HepG2 (cell line): ENCODE data around the gene FTL. TPM values are rescaled to one million over a fixed set of nuclear protein-coding genes. Genes with fewer than 3 reads are reported as not detected.

Experiments
- ATAC-seq: fragments of 200-7000 bp; cut with Tn5 transposase; 3 replicates; pipeline ENCODE4 v1.9.1; 2020; ENCODE audit warnings: mild to moderate bottlenecking, moderate library complexity
- BruUV-seq: library from RNA; stranded (reverse); fragments of 400-500 nt; replicated peaks from 2 replicates; lab custom pipeline; 2021; lab: Mats Ljungman, UMichigan
- CTCF ChIA-PET: fragments of 300-600 bp; formaldehyde crosslinking; extraction: SDS; loops from one replicate; lab custom pipeline; 2021; ENCODE audit warnings: low total read pairs, inconsistent platforms, low intra/inter-chr PET ratio; lab: Yijun Ruan, JAX
- POLR2A ChIA-PET: fragments of 350-600 bp; sonication (Branson Sonifier 250); formaldehyde crosslinking; loops from one replicate; lab custom pipeline; 2020; ENCODE audit warnings: antibody characterized with exemption, inconsistent platforms; lab: Yijun Ruan, JAX
- DNase-seq: peaks from one replicate; pipeline ENCODE4 v3.0.0-alpha.2; 2015; ENCODE audit warnings: low spot score
- FAIRE-seq: peaks from 3 replicates; lab custom pipeline; 2011; peaks lifted over from hg19 to GRCh38; lab: Jason Lieb, UNC
- H2AFZ ChIP-seq: one replicate; pipeline ENCODE4 v1.6.1; 2011; ENCODE audit warnings: low read length, inconsistent platforms
- H3K27ac ChIP-seq: fragments of 300-600 bp; 3 replicates; pipeline ENCODE4 v1.8.0; 2011; ENCODE audit warnings: mixed run types, mild to moderate bottlenecking, mixed read lengths, low read length, inconsistent platforms; ENCODE audit not compliant: insufficient read depth; ENCODE audit errors: extremely low read length
- H3K27me3 ChIP-seq, 2 experiments: fragments of 200-600 bp in 1 of 2; 2 replicates in 1 of 2; 3 replicates in 1 of 2; pipeline versions ENCODE4 v1.6.0 to v1.8.0; 2011; ENCODE audit warnings: low read length in 2 of 2, mild to moderate bottlenecking in 2 of 2, moderate library complexity in 2 of 2, inconsistent platforms in 1 of 2; ENCODE audit not compliant: insufficient read depth in 2 of 2, control insufficient read depth in 1 of 2
- H3K36me3 ChIP-seq, 2 experiments: fragments of 200-600 bp in 1 of 2; replicated peaks in 1 of 2; 2 replicates in 1 of 2; 3 replicates in 1 of 2; pipeline versions ENCODE4 v1.5.1 to v1.8.0; 2011; ENCODE audit warnings: low read length in 2 of 2, inconsistent platforms in 1 of 2; ENCODE audit not compliant: insufficient read depth in 2 of 2, control insufficient read depth in 1 of 2
- H3K4me1 ChIP-seq: 2 replicates; pipeline ENCODE4 v1.5.1; 2012; ENCODE audit warnings: low read length, inconsistent platforms; ENCODE audit not compliant: insufficient read depth
- H3K4me2 ChIP-seq: 2 replicates; pipeline ENCODE4 v1.6.0; 2011; ENCODE audit warnings: low read depth, low read length, inconsistent platforms
- H3K4me3 ChIP-seq, 3 experiments: fragments of 200-600 bp in 1 of 3; sonication (generic), shearing (Covaris generic) in 1 of 3; replicated peaks in 1 of 3; 2 replicates each; pipeline ENCODE4 v1.5.1; 2011 to 2016; ENCODE audit warnings: low read length in 3 of 3, inconsistent platforms in 2 of 3, low read depth in 2 of 3, mild to moderate bottlenecking in 2 of 3, control low read depth in 1 of 3, mixed read lengths in 1 of 3; ENCODE audit not compliant: insufficient read depth in 1 of 3
- H3K79me2 ChIP-seq: one replicate; pipeline ENCODE4 v1.6.1; 2011; ENCODE audit warnings: low read length, inconsistent platforms; ENCODE audit not compliant: insufficient read depth
- H3K9ac ChIP-seq: 2 replicates; pipeline ENCODE4 v1.6.0; 2011; ENCODE audit warnings: mild to moderate bottlenecking, low read depth, low read length, inconsistent platforms; ENCODE audit not compliant: insufficient read depth
- H3K9me3 ChIP-seq: 2 replicates; pipeline ENCODE4 v1.5.1; 2012; ENCODE audit warnings: mild to moderate bottlenecking, low read length
- H4K20me1 ChIP-seq: 2 replicates; pipeline ENCODE4 v1.6.0; 2011; ENCODE audit warnings: inconsistent platforms, mild to moderate bottlenecking, low read length, moderate library complexity; ENCODE audit not compliant: insufficient read depth
- DZIP1 ChIP-seq: sonication (generic); formaldehyde crosslinking; IDR thresholded peaks from 2 replicates; pipeline ENCODE4 v1.5.0; 2020; ENCODE audit warnings: mild to moderate bottlenecking, missing genetic modification reagents
- MAFF ChIP-seq: IDR thresholded peaks from 2 replicates; pipeline ENCODE4 v1.6.1; 2011; ENCODE audit warnings: low read depth, low read length, improper control_type of control experiment
- PCBP2 ChIP-seq: fragments of 200-400 bp; formaldehyde crosslinking; optimal IDR thresholded peaks from 2 replicates; pipeline ENCODE3; 2018; ENCODE audit warnings: low read length, low read depth; ENCODE audit not compliant: poor library complexity, severe bottlenecking
- RCOR2 ChIP-seq: IDR thresholded peaks from 2 replicates; pipeline ENCODE4 v1.6.1; 2016; ENCODE audit warnings: missing biosample characterization, missing genetic modification reagents
- THAP11 ChIP-seq: IDR thresholded peaks from 2 replicates; pipeline ENCODE4 v1.6.1; 2016; ENCODE audit warnings: missing biosample characterization, missing genetic modification reagents
- ZBTB21 ChIP-seq: sonication (generic); formaldehyde crosslinking; IDR thresholded peaks from 2 replicates; pipeline ENCODE4 v1.4.0; 2020; ENCODE audit warnings: missing genetic modification reagents
- ZNF121 ChIP-seq: sonication (generic); formaldehyde crosslinking; IDR thresholded peaks from 2 replicates; pipeline ENCODE4 v1.5.0; 2020; ENCODE audit warnings: mild to moderate bottlenecking, missing genetic modification reagents
- ZNF83 ChIP-seq: sonication (generic); formaldehyde crosslinking; IDR thresholded peaks from 2 replicates; pipeline ENCODE4 v1.4.0; 2020; ENCODE audit warnings: missing genetic modification reagents, mild to moderate bottlenecking, borderline replicate concordance
- WGBS: methylation state at CpG from one replicate; pipeline ENCODE4 v1.1.6; 2017; ENCODE audit warnings: low lambda C conversion rate; 5-methylcytosine and 5-hydroxymethylcytosine counted together
- in situ Hi-C: cut with HindIII; loops from 2 replicates; pipeline ENCODE4 v1.10.0; 2017; ENCODE audit warnings: low pct_unique_long_range_greater_than_20kb; ENCODE audit not compliant: extremely low pct_ligation_motif_present
- intact Hi-C: fragments of 100-400 bp; cut with micrococcal nuclease; formaldehyde crosslinking; loops from one replicate; pipeline ENCODE4 v1.10.0; 2022; ENCODE audit not compliant: unreplicated experiment
- polyA plus RNA-seq, 8 experiments: library from polyadenylated mRNA; depleted of rRNA in 3 of 8; stranded (reverse) in 7 of 8; unstranded in 1 of 8; fragments of >200 nt; fragmentation: Illumina TruSeq in 4 of 8; extraction: Trizol in 4 of 8; gene quantifications; 2 replicates each; pipeline versions ENCODE4 v1.2.1 to v1.2.3, GENCODE V29; 2011 to 2016; ENCODE audit warnings: low read depth in 4 of 8, missing spikeins in 1 of 8, mixed read lengths in 1 of 8; ENCODE audit not compliant: insufficient read depth in 1 of 8
- total RNA-seq, 5 experiments: library from RNA; depleted of rRNA; stranded (reverse); fragments of >200 nt; fragmentation: Illumina TruSeq; extraction: Trizol; gene quantifications; 2 replicates each; pipeline ENCODE4 v1.2.3, GENCODE V29; 2016; ENCODE audit warnings: low read depth in 1 of 5

Gene FTL
- total and polyA plus RNA-seq, 2 of the 13 experiments (the other 11 are each of a cell fraction or from before 2014, with no cell fraction given): 2,721 to 8,800 TPM

- POLR2A ChIA-PET: interaction anchor here (1.4 kb wide), 1 partner anchor 74 kb away, joined by 4 read pairs; the partner anchor contains the start of gene PPP1R15A
These were observed 19.3 kb upstream of the FTL start for GRCh38 chr19:48945817-48946216.

GRCh38 chr19:48946463-48947257 is 18.4 kb upstream of the FTL start:
- H3K4me2 ChIP-seq: peak overlapping the region; percentile 36
- CTCF ChIA-PET: no interaction called here
- BruUV-seq: no TSS peak
- no peaks in the 10 kb centered on the region for H3K27me3 ChIP-seq
- no peaks in the 10 kb centered on the region for H4K20me1 ChIP-seq
- H3K4me1 ChIP-seq: peaks cover 63% of the 10 kb centered on the region
- POLR2A ChIA-PET: interaction anchor here (0.9 to 1.7 kb wide), 4 partner anchors 8 to 75 kb away, joined by 4 to 6 read pairs (median 4); partner anchors contain the start of gene PPP1R15A
- no peaks in the 10 kb centered on the region for H3K9me3 ChIP-seq
- peak; percentile 58 for ATAC-seq
- no peaks in the 10 kb centered on the region for H3K79me2 ChIP-seq
- FAIRE-seq: no peak
- intact Hi-C loops (loop anchor here (1.0 kb wide), 1 partner anchor 22 kb away; no protein-coding TSS in a partner anchor), in situ Hi-C loops (no loop called here)
- no CpG with 5 or more reads among the region's 9 CpGs for WGBS
- H3K36me3 ChIP-seq: no peaks in the 10 kb centered on the region
- H3K27ac ChIP-seq: no peak overlapping the region
- no peak overlapping the region for H3K9ac ChIP-seq
- DNase-seq: no peak
- H2AFZ ChIP-seq: no peak overlapping the region
- peak overlapping the region in 1 of 3 experiments; percentile 24; a peak in 1 of 6 replicates for H3K4me3 ChIP-seq
- TF ChIP-seq RCOR2 (CRISPR knock-in tag) (no peak), DZIP1 (CRISPR knock-in tag) (no peak), ZNF83 (CRISPR knock-in tag) (no peak), PCBP2 (no peak), THAP11 (CRISPR knock-in tag) (peak; percentile 18; the same call in 1 of the 2 replicates), MAFF (no peak)

More at GRCh38 chr19:48945817-48946216, 19.3 kb upstream of the FTL start:
- no peak overlapping the region for H3K4me2 ChIP-seq
- in situ Hi-C loops: no loop called here
- H3K79me2 ChIP-seq: no peaks in the 10 kb centered on the region
- no peak overlapping the region for H3K9ac ChIP-seq
- H4K20me1 ChIP-seq: no peaks in the 10 kb centered on the region
- ATAC-seq: no peak
- TF ChIP-seq ZNF121 (0 out of 2 replicates have a peak, but pooled peaks have one; percentile 23), ZBTB21 (CRISPR knock-in tag) (no peak)
- TF ChIP-seq, all 625 proteins: peak for 1
- Histone ChIP-seq H2AFZ (no peak overlapping the region), H3K4me1 (peaks cover 54% of the 10 kb centered on the region), H3K27me3 (no peaks in the 10 kb centered on the region), H3K4me3 (peak overlapping the region in 1 of 3 experiments; percentile 24; a peak in 1 of 6 replicates), H3K36me3 (no peaks in the 10 kb centered on the region), H3K27ac (no peak overlapping the region), H3K9me3 (peaks cover 5% of the 10 kb centered on the region; the same call in 1 of the 2 replicates)
- DNase-seq (no peak), FAIRE-seq (no peak)
- intact Hi-C loops: loop anchor here (1.0 kb wide), 1 partner anchor 22 kb away; no protein-coding TSS in a partner anchor
- CTCF ChIA-PET: no interaction called here
- 65% methylated on average over 2 of the region's 2 CpGs for WGBS
- BruUV-seq: no TSS peak
